Prostate gland (tissue), 2 donors: ENCODE measurements around the gene MTCH1.

ENCODE experiments used
- POLR2A ChIP-seq: fragments of 450-650 bp; IDR thresholded peaks from one replicate; pipeline ENCODE4 v1.6.1; 2016; ENCODE audit warnings: antibody characterized with exemption, mild to moderate bottlenecking
- POLR2AphosphoS5 ChIP-seq: sonication (generic); formaldehyde crosslinking; IDR thresholded peaks from one replicate; pipeline ENCODE4 v1.6.1; 2017; ENCODE audit warnings: antibody characterized with exemption
- TF ChIP-seq, protein P1 (sequence below), 4 experiments: fragments of 200-600 bp in 2 of 4; fragments of 450-650 bp in 2 of 4; sonication (generic) in 2 of 4; IDR thresholded peaks; 1 replicate in 3 of 4; 2 replicates in 1 of 4; pipeline ENCODE4 v1.5.1; 2016 to 2019; ENCODE audit warnings: antibody characterized with exemption in 4 of 4, mild to moderate bottlenecking in 2 of 4, moderate library complexity in 2 of 4

DNA sequence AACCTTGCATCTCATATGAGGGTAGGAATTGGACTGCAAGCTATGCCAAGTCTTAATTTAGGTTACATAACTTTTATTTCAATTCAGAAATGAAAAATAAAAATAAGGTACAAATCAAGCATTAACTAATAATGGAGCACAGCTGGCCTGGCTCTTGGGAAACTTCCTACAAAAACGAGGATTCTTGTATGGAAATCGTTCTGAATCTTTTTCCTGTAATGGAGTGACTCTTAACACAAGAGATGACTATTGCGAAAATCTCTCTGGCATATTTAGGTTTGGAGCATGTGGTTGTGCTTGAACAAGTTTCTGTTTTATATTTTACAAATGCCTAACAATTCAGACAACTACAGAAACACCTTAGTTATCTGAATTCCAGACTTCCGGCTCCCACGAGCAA lies 65.5 kb downstream of the MTCH1 start:
- TF ChIP-seq POLR2AphosphoS5 (no peak), POLR2A (no peak)
- TF ChIP-seq, protein P1, sequence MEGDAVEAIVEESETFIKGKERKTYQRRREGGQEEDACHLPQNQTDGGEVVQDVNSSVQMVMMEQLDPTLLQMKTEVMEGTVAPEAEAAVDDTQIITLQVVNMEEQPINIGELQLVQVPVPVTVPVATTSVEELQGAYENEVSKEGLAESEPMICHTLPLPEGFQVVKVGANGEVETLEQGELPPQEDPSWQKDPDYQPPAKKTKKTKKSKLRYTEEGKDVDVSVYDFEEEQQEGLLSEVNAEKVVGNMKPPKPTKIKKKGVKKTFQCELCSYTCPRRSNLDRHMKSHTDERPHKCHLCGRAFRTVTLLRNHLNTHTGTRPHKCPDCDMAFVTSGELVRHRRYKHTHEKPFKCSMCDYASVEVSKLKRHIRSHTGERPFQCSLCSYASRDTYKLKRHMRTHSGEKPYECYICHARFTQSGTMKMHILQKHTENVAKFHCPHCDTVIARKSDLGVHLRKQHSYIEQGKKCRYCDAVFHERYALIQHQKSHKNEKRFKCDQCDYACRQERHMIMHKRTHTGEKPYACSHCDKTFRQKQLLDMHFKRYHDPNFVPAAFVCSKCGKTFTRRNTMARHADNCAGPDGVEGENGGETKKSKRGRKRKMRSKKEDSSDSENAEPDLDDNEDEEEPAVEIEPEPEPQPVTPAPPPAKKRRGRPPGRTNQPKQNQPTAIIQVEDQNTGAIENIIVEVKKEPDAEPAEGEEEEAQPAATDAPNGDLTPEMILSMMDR (IDR thresholded peaks at IDR 0.05) = no peak
